Type B pancreatic cell (in vitro differentiated cells): Measurements from ENCODE around the gene FUT3. TPM values are rescaled to one million over a fixed set of nuclear protein-coding genes. Genes with fewer than 3 reads are reported as not detected.

ENCODE experiments used
- DNase-seq: peaks from one replicate; pipeline ENCODE4 v3.0.0; 2021; ENCODE audit warnings: mixed read lengths; ENCODE audit not compliant: unreplicated experiment; ENCODE audit errors: extremely low spot score
- H3K27ac Mint-ChIP-seq: 2 replicates; pipeline ENCODE4 v1.8.0; 2021; ENCODE audit warnings: mild to moderate bottlenecking, mixed read lengths
- H3K27me3 Mint-ChIP-seq: 2 replicates; pipeline ENCODE4 v1.8.0; 2021; ENCODE audit warnings: mixed read lengths
- H3K36me3 Mint-ChIP-seq: 2 replicates; pipeline ENCODE4 v1.8.0; 2021; ENCODE audit warnings: mixed read lengths
- H3K4me1 Mint-ChIP-seq: one replicate; pipeline ENCODE4 v1.8.0; 2021; ENCODE audit warnings: mixed read lengths; ENCODE audit not compliant: unreplicated experiment
- H3K4me3 Mint-ChIP-seq: 2 replicates; pipeline ENCODE4 v1.8.0; 2021; ENCODE audit warnings: mild to moderate bottlenecking, mixed read lengths
- H3K9me3 Mint-ChIP-seq: 2 replicates; pipeline ENCODE4 v1.8.0; 2021; ENCODE audit warnings: mixed read lengths
- CTCF ChIP-seq: fragments of 200-600 bp; sonication (generic); conservative IDR thresholded peaks from 2 replicates; pipeline ENCODE4 v1.5.0; 2021; ENCODE audit warnings: antibody characterized with exemption, mild to moderate bottlenecking
- total RNA-seq: library from RNA; stranded (reverse); gene quantifications from 2 replicates; pipeline ENCODE4 v1.2.1, GENCODE V29; 2021; ENCODE audit warnings: low replicate concordance

Gene FUT3
- total RNA-seq, 1 donor from 2014 or later, result 6.6 TPM

GRCh38 chr19:5831159-5831558 is 20.1 kb downstream of the FUT3 start:
- TF ChIP-seq CTCF, result no peak
- Mint-ChIP-seq H3K27ac (no peak overlapping the region), H3K36me3 (no peaks in the 10 kb centered on the region), H3K27me3 (peaks cover 3% of the 10 kb centered on the region), H3K9me3 (no peaks in the 10 kb centered on the region), H3K4me3 (no peak overlapping the region), H3K4me1 (no peaks in the 10 kb centered on the region)
- no peak for DNase-seq

GRCh38 chr19:5829567-5830310 is 21.5 kb downstream of the FUT3 start:
- H3K36me3 Mint-ChIP-seq, result no peaks in the 10 kb centered on the region
- no peak overlapping the region for H3K27ac Mint-ChIP-seq
- TF ChIP-seq CTCF, result no peak
- H3K9me3 Mint-ChIP-seq, result no peaks in the 10 kb centered on the region
- no peaks in the 10 kb centered on the region for H3K4me1 Mint-ChIP-seq
- peak overlapping the region; percentile 56 for H3K4me3 Mint-ChIP-seq
- H3K27me3 Mint-ChIP-seq, result peaks cover 3% of the 10 kb centered on the region
- DNase-seq, result no peak

GRCh38 chr19:5828661-5829566 is 22.3 kb downstream of the FUT3 start:
- peak overlapping the region; percentile 99 for H3K4me3 Mint-ChIP-seq
- DNase-seq, result no peak
- H3K27me3 Mint-ChIP-seq, result peaks cover 3% of the 10 kb centered on the region
- no peaks in the 10 kb centered on the region for H3K36me3 Mint-ChIP-seq
- no peak for TF ChIP-seq CTCF
- peak overlapping the region; percentile 96 for H3K27ac Mint-ChIP-seq
- no peaks in the 10 kb centered on the region for H3K4me1 Mint-ChIP-seq
- no peaks in the 10 kb centered on the region for H3K9me3 Mint-ChIP-seq

- no peaks in the 10 kb centered on the region for H3K27me3 Mint-ChIP-seq
Observed at GRCh38 chr19:5827891-5828660, 23.2 kb downstream of the FUT3 start.

More at GRCh38 chr19:5827891-5828660, 23.2 kb downstream of the FUT3 start:
- Mint-ChIP-seq H3K4me1 (no peaks in the 10 kb centered on the region), H3K9me3 (no peaks in the 10 kb centered on the region), H3K4me3 (peak overlapping the region; percentile 99), H3K27ac (peak overlapping the region; percentile 96), H3K36me3 (no peaks in the 10 kb centered on the region)
- DNase-seq, result peak; percentile 99
- no peak for TF ChIP-seq CTCF
